ENCODE measurements around the gene MSMB. TPM values are rescaled to one million over a fixed set of nuclear protein-coding genes. Genes with fewer than 3 reads are reported as not detected.

The MSMB gene
- total and polyA plus RNA-seq, 9 of the 15 experiments (the other 6 are each of a cell fraction or from before 2014, with no cell fraction given), result 0.21 to 0.60 TPM; not detected in 7

- Histone ChIP-seq H3K9me1 (ENCODE audit: control insufficient read depth, insufficient read depth, low read length) (no peaks in the 10 kb centered on the region), H3K36me3 (ENCODE audit: control insufficient read depth, insufficient read depth, low read length) (no peaks in the 10 kb centered on the region), H4K20me1 (replicated peaks; ENCODE audit: control insufficient read depth, insufficient read depth, low read length) (no peaks in the 10 kb centered on the region), H3K4me1 (replicated peaks in 1 of 2; ENCODE audit: control insufficient read depth in 2 of 2, insufficient read depth in 2 of 2, low read length in 2 of 2) (peaks cover 28 to 36% of the 10 kb centered on the region in 2 experiments), H3K79me2 (ENCODE audit: control insufficient read depth, insufficient read depth, low read length) (peaks cover 19% of the 10 kb centered on the region), H2AFZ (ENCODE audit: low read depth, low read length) (peak overlapping the region; percentile 77), H3K27me3 (ENCODE audit: control insufficient read depth in 2 of 2, insufficient read depth in 2 of 2, low read length in 2 of 2) (no peaks in the 10 kb centered on the region), H3K27ac (ENCODE audit: extremely low read depth, low read depth, low read length) (peak overlapping the region; percentile 7; the same call in 1 of the 3 replicates), H3K4me3 (no peak overlapping the region), H3K4me2 (ENCODE audit: insufficient read depth, low read length) (no peak overlapping the region), H3K9ac (ENCODE audit: insufficient read depth in 1 of 2, low read depth in 2 of 2, low read length in 2 of 2) (peak overlapping the region in 1 of 2 experiments; percentile 39; a peak in 1 of 4 replicates), H3K9me3 (replicated peaks; ENCODE audit: control insufficient read depth, insufficient read depth, low read depth, low read length) (no peaks in the 10 kb centered on the region)
- in situ Hi-C loops (cut with MboI) (no loop called here), intact Hi-C loops (cut with micrococcal nuclease) (no loop called here)
- peak in 1 of 4 experiments; percentile 32 for DNase-seq (ENCODE audit: extremely low read depth in 1 of 4, low spot score in 3 of 4)
- CTCF ChIA-PET (ENCODE audit: low intra/inter-chr PET ratio), result no interaction called here
- FAIRE-seq, result no peak
- no peak for ATAC-seq
- POLR2A ChIA-PET, result interaction anchor here (0.7 to 1.1 kb wide), 4 partner anchors 9 to 27 kb away, joined by 4 to 6 read pairs (median 4); no protein-coding TSS in a partner anchor
- no TSS peak for BruUV-seq (replicated peaks)
- TF ChIP-seq ZNF512 (tag; IDR thresholded peaks at IDR 0.05), result no peak
- no peak for TF ChIP-seq NR3C1 (CRISPR knock-in tag; IDR thresholded peaks at IDR 0.05)
- no peak for TF ChIP-seq HLTF (IDR thresholded peaks at IDR 0.05)
- TF ChIP-seq DMBX1 (CRISPR knock-in tag; IDR thresholded peaks at IDR 0.05; ENCODE audit: borderline replicate concordance), result no peak
- 0 out of 2 replicates have a peak, but pooled peaks have one; percentile 42 for TF ChIP-seq ATF3 (IDR thresholded peaks at IDR 0.05)
- TF ChIP-seq ATF3 (CRISPR knock-in tag; conservative IDR thresholded peaks at IDR 0.05), result no peak
- no peak for TF ChIP-seq REST (IDR thresholded peaks at IDR 0.05; ENCODE audit: borderline replicate concordance)
- 0 out of 2 replicates have a peak, but pooled peaks have one; percentile 39 for TF ChIP-seq REST (CRISPR knock-in tag; IDR thresholded peaks at IDR 0.05; ENCODE audit: low read depth)
- TF ChIP-seq PRPF4 (IDR thresholded peaks at IDR 0.05; ENCODE audit: insufficient read depth, low read depth, low read length, poor library complexity, severe bottlenecking), result no peak
- TF ChIP-seq ARID1B (IDR thresholded peaks at IDR 0.05), result no peak
These were observed 12.5 kb downstream of the MSMB start for GRCh38 chr10:46033602-46034011.
